Panc1 (cell line): ENCODE data around the gene MMD2. TPM values are rescaled to one million over a fixed set of nuclear protein-coding genes. Genes with fewer than 3 reads are reported as not detected.

Source experiments
- ATAC-seq: fragments of 200-7000 bp; cut with Tn5 transposase; 2 replicates; pipeline ENCODE4 v1.9.1; 2020; ENCODE audit warnings: mild to moderate bottlenecking, moderate library complexity
- BruUV-seq: library from RNA; stranded (reverse); fragments of 400-500 nt; replicated peaks from 2 replicates; lab custom pipeline; 2021; lab: Mats Ljungman, UMichigan
- CTCF ChIA-PET: fragments of 300-600 bp; sonication (Branson Sonifier 250); formaldehyde crosslinking; loops from one replicate; lab custom pipeline; 2022; ENCODE audit warnings: antibody characterized with exemption; lab: Charles Lee
- POLR2A ChIA-PET: fragments of 300-600 bp; sonication (Branson Sonifier 250); formaldehyde crosslinking; loops from one replicate; lab custom pipeline; 2022; ENCODE audit warnings: antibody characterized with exemption; lab: Charles Lee
- DNase-seq: peaks from one replicate; pipeline ENCODE4 v3.0.0-alpha.2; 2010; ENCODE audit warnings: low read depth, low spot score
- H3K27ac ChIP-seq: 2 replicates; pipeline ENCODE4 v1.5.1; 2011; ENCODE audit warnings: mild to moderate bottlenecking, low read length, inconsistent platforms
- H3K27me3 ChIP-seq: fragments of 200-500 bp; sonication (Bioruptor generic); 2 replicates; pipeline ENCODE4 v1.6.0; 2014; ENCODE audit warnings: low read length, inconsistent platforms; ENCODE audit not compliant: control insufficient read depth, insufficient read depth
- H3K36me3 ChIP-seq: fragments of 200-500 bp; sonication (Bioruptor generic); 2 replicates; pipeline ENCODE4 v1.5.1; 2014; ENCODE audit warnings: inconsistent platforms, mild to moderate bottlenecking, low read length, moderate library complexity; ENCODE audit not compliant: control insufficient read depth, insufficient read depth
- H3K4me1 ChIP-seq: 2 replicates; pipeline ENCODE4 v1.5.1; 2011; ENCODE audit warnings: inconsistent platforms, mild to moderate bottlenecking, low read length, moderate library complexity; ENCODE audit not compliant: control insufficient read depth, insufficient read depth
- H3K4me3 ChIP-seq, 2 experiments: 2 replicates each; pipeline ENCODE4 v1.5.1; 2011 to 2012; ENCODE audit warnings: low read depth in 2 of 2, low read length in 2 of 2, mild to moderate bottlenecking in 2 of 2, inconsistent platforms in 1 of 2, moderate library complexity in 1 of 2
- H3K9me3 ChIP-seq: fragments of 200-500 bp; sonication (Bioruptor generic); 2 replicates; pipeline ENCODE4 v1.5.1; 2014; ENCODE audit warnings: low read depth, mild to moderate bottlenecking, inconsistent platforms, low read length, moderate library complexity; ENCODE audit not compliant: control insufficient read depth, insufficient read depth
- POLR2AphosphoS5 ChIP-seq: IDR thresholded peaks from 2 replicates; pipeline ENCODE4 v1.6.1; 2012; ENCODE audit warnings: mild to moderate bottlenecking, low read depth, low read length, moderate library complexity
- SIN3A ChIP-seq: IDR thresholded peaks from 2 replicates; pipeline ENCODE4 v1.6.1; 2012; ENCODE audit warnings: low read depth, mild to moderate bottlenecking, low read length, moderate library complexity, borderline replicate concordance; ENCODE audit not compliant: insufficient read depth
- TCF7L2 ChIP-seq: IDR thresholded peaks from 2 replicates; pipeline ENCODE4 v1.6.1; 2011; ENCODE audit warnings: mild to moderate bottlenecking, low read depth, low read length, inconsistent platforms
- in situ Hi-C: cut with HindIII; loops from 2 replicates; pipeline ENCODE4 v1.10.0; 2016; ENCODE audit warnings: low sequenced_read_pairs, low pct_unique_long_range_greater_than_20kb
- intact Hi-C: fragments of 100-400 bp; cut with micrococcal nuclease; formaldehyde crosslinking; loops from one replicate; pipeline ENCODE4 v1.10.0; 2022; ENCODE audit not compliant: unreplicated experiment
- total RNA-seq: library from RNA; stranded (reverse); gene quantifications from one replicate; pipeline ENCODE4 v1.2.1, GENCODE V29; 2021; ENCODE audit not compliant: unreplicated experiment
- TF ChIP-seq, protein P1 (sequence below): fragments of 450-650 bp; IDR thresholded peaks from 2 replicates; pipeline ENCODE4 v1.5.1; 2017; ENCODE audit warnings: mild to moderate bottlenecking
- TF ChIP-seq, protein P2 (sequence below), 2 experiments: IDR thresholded peaks; 2 replicates each; pipeline ENCODE4 v1.6.1; 2011 to 2012; ENCODE audit warnings: low read depth in 2 of 2, control low read depth in 1 of 2, low read length in 1 of 2, mild to moderate bottlenecking in 1 of 2, moderate library complexity in 1 of 2; ENCODE audit not compliant: insufficient read depth in 1 of 2

MMD2 gene
- total RNA-seq, 1 experiment from 2014 or later, result not detected

DNA sequence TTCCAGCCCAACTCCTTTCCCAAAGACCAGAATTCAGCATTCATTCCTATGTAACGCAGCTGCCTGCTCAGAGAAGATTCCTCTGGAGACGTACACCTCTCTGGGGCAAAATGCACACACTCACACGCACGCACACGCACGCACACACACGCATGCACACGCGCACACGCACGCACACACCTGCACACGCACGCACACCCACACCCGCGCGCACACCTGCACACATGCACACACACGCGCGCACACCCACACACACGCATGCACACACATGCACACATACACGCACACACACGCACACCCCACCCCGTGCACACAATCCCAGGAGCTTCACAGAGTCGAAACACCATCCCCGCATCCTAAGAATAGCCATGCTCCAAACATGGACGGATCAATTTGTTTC is 13.0 kb downstream of the MMD2 start:
- DNase-seq (no peak), ATAC-seq (no peak)
- Histone ChIP-seq H3K4me1 (no peaks in the 10 kb centered on the region), H3K9me3 (no peaks in the 10 kb centered on the region), H3K27me3 (no peaks in the 10 kb centered on the region), H3K36me3 (no peaks in the 10 kb centered on the region), H3K27ac (no peak overlapping the region), H3K4me3 (no peak overlapping the region)
- ChIA-PET CTCF (interaction anchor here (0.6 kb wide), 1 partner anchor 31 kb away, joined by 3 read pairs; no protein-coding TSS in a partner anchor), POLR2A (interaction anchor here (0.7 kb wide), 1 partner anchor 1454 kb away, joined by 8 read pairs; no protein-coding TSS in a partner anchor)
- intact Hi-C loops, result no loop called here
- no TSS peak for BruUV-seq
- TF ChIP-seq, protein P1, sequence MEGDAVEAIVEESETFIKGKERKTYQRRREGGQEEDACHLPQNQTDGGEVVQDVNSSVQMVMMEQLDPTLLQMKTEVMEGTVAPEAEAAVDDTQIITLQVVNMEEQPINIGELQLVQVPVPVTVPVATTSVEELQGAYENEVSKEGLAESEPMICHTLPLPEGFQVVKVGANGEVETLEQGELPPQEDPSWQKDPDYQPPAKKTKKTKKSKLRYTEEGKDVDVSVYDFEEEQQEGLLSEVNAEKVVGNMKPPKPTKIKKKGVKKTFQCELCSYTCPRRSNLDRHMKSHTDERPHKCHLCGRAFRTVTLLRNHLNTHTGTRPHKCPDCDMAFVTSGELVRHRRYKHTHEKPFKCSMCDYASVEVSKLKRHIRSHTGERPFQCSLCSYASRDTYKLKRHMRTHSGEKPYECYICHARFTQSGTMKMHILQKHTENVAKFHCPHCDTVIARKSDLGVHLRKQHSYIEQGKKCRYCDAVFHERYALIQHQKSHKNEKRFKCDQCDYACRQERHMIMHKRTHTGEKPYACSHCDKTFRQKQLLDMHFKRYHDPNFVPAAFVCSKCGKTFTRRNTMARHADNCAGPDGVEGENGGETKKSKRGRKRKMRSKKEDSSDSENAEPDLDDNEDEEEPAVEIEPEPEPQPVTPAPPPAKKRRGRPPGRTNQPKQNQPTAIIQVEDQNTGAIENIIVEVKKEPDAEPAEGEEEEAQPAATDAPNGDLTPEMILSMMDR, result no peak
- TF ChIP-seq TCF7L2, result no peak
- no peak for TF ChIP-seq SIN3A
- TF ChIP-seq POLR2AphosphoS5, result no peak
- TF ChIP-seq, protein P2, sequence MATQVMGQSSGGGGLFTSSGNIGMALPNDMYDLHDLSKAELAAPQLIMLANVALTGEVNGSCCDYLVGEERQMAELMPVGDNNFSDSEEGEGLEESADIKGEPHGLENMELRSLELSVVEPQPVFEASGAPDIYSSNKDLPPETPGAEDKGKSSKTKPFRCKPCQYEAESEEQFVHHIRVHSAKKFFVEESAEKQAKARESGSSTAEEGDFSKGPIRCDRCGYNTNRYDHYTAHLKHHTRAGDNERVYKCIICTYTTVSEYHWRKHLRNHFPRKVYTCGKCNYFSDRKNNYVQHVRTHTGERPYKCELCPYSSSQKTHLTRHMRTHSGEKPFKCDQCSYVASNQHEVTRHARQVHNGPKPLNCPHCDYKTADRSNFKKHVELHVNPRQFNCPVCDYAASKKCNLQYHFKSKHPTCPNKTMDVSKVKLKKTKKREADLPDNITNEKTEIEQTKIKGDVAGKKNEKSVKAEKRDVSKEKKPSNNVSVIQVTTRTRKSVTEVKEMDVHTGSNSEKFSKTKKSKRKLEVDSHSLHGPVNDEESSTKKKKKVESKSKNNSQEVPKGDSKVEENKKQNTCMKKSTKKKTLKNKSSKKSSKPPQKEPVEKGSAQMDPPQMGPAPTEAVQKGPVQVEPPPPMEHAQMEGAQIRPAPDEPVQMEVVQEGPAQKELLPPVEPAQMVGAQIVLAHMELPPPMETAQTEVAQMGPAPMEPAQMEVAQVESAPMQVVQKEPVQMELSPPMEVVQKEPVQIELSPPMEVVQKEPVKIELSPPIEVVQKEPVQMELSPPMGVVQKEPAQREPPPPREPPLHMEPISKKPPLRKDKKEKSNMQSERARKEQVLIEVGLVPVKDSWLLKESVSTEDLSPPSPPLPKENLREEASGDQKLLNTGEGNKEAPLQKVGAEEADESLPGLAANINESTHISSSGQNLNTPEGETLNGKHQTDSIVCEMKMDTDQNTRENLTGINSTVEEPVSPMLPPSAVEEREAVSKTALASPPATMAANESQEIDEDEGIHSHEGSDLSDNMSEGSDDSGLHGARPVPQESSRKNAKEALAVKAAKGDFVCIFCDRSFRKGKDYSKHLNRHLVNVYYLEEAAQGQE (IDR thresholded peaks at IDR 0.05; ENCODE audit: insufficient read depth in 1 of 2, low read depth in 2 of 2, low read length in 1 of 2), result no peak
- in situ Hi-C loops, result no loop called here

GRCh38 chr7:4944939-4945338 is 14.0 kb downstream of the MMD2 start:
- DNase-seq, result no peak
- BruUV-seq, result no TSS peak
- no peaks in the 10 kb centered on the region for H3K27me3 ChIP-seq
- TF ChIP-seq SIN3A (no peak), POLR2AphosphoS5 (no peak), TCF7L2 (no peak)
- TF ChIP-seq, protein P1, result no peak
- TF ChIP-seq, protein P2 (IDR thresholded peaks at IDR 0.05; ENCODE audit: insufficient read depth in 1 of 2, low read depth in 2 of 2, low read length in 1 of 2), result no peak
- ChIA-PET CTCF (no interaction called here), POLR2A (interaction anchor here (0.7 kb wide), 1 partner anchor 18 kb away, joined by 8 read pairs; no protein-coding TSS in a partner anchor)
- H3K4me1 ChIP-seq, result no peaks in the 10 kb centered on the region
- H3K27ac ChIP-seq, result no peak overlapping the region
- ATAC-seq, result no peak
- no peaks in the 10 kb centered on the region for H3K9me3 ChIP-seq
- H3K4me3 ChIP-seq, result no peak overlapping the region
- intact Hi-C loops (no loop called here), in situ Hi-C loops (no loop called here)
- no peaks in the 10 kb centered on the region for H3K36me3 ChIP-seq
